HepG2 (cell line): ENCODE data around the gene HYAL1. TPM values are rescaled to one million over a fixed set of nuclear protein-coding genes. Genes with fewer than 3 reads are reported as not detected.

Experiments used
- CENPX ChIP-seq: sonication (generic); formaldehyde crosslinking; IDR thresholded peaks from 2 replicates; pipeline ENCODE4 v1.9.0; 2021; ENCODE audit warnings: mild to moderate bottlenecking, missing genetic modification reagents, moderate library complexity
- CHD2 ChIP-seq: IDR thresholded peaks from 2 replicates; pipeline ENCODE4 v1.6.1; 2011; ENCODE audit warnings: low read depth, low read length, improper control_type of control experiment
- GLI4 ChIP-seq: sonication (generic); formaldehyde crosslinking; IDR thresholded peaks from 2 replicates; pipeline ENCODE4 v1.5.1; 2020; ENCODE audit warnings: missing genetic modification reagents, mild to moderate bottlenecking, moderate library complexity, borderline replicate concordance
- GPN1 ChIP-seq: sonication (generic); formaldehyde crosslinking; IDR thresholded peaks from 2 replicates; pipeline ENCODE4 v1.5.1; 2020; ENCODE audit warnings: missing genetic modification reagents, borderline replicate concordance
- HNRNPK ChIP-seq: fragments of 200-400 bp; formaldehyde crosslinking; IDR thresholded peaks from 2 replicates; pipeline ENCODE4 v1.6.1; 2018; ENCODE audit warnings: low read length, low read depth, moderate library complexity, mild to moderate bottlenecking; ENCODE audit not compliant: poor library complexity, severe bottlenecking
- JDP2 ChIP-seq: sonication (generic); formaldehyde crosslinking; IDR thresholded peaks from 2 replicates; pipeline ENCODE4 v1.8.1; 2022; ENCODE audit warnings: missing genetic modification reagents, borderline replicate concordance
- POLR2A ChIP-seq, 2 experiments: IDR thresholded peaks; 2 replicates each; pipeline ENCODE4 v1.6.1; 2011; ENCODE audit warnings: low read depth in 2 of 2, low read length in 2 of 2, mild to moderate bottlenecking in 1 of 2, moderate library complexity in 1 of 2; ENCODE audit not compliant: insufficient read depth in 1 of 2
- POLR2AphosphoS2 ChIP-seq: IDR thresholded peaks from 2 replicates; pipeline ENCODE4 v1.6.1; 2011; ENCODE audit warnings: low read depth, low read length, improper control_type of control experiment
- YEATS4 ChIP-seq: sonication (generic); formaldehyde crosslinking; IDR thresholded peaks from 2 replicates; pipeline ENCODE4 v1.4.0; 2020; ENCODE audit warnings: missing genetic modification reagents, borderline replicate concordance
- ZNF333 ChIP-seq: sonication (generic); formaldehyde crosslinking; IDR thresholded peaks from 2 replicates; pipeline ENCODE4 v1.4.0; 2020; ENCODE audit warnings: mild to moderate bottlenecking, missing genetic modification reagents, borderline replicate concordance
- ZNF543 ChIP-seq: sonication (generic); formaldehyde crosslinking; IDR thresholded peaks from 2 replicates; pipeline ENCODE4 v1.4.0; 2020; ENCODE audit warnings: mild to moderate bottlenecking, missing genetic modification reagents
- ZNF773 ChIP-seq: sonication (generic); formaldehyde crosslinking; IDR thresholded peaks from 2 replicates; pipeline ENCODE4 v1.4.0; 2020; ENCODE audit warnings: missing genetic modification reagents, borderline replicate concordance
- ZNF850 ChIP-seq: sonication (generic); formaldehyde crosslinking; conservative IDR thresholded peaks from 2 replicates; pipeline ENCODE4 v1.9.0; 2021; ENCODE audit warnings: mild to moderate bottlenecking, missing genetic modification reagents
- polyA plus RNA-seq, 8 experiments: library from polyadenylated mRNA; depleted of rRNA in 3 of 8; stranded (reverse) in 7 of 8; unstranded in 1 of 8; fragments of >200 nt; fragmentation: Illumina TruSeq in 4 of 8; extraction: Trizol in 4 of 8; gene quantifications; 2 replicates each; pipeline versions ENCODE4 v1.2.1 to v1.2.3, GENCODE V29; 2011 to 2016; ENCODE audit warnings: low read depth in 4 of 8, missing spikeins in 1 of 8, mixed read lengths in 1 of 8; ENCODE audit not compliant: insufficient read depth in 1 of 8
- total RNA-seq, 5 experiments: library from RNA; depleted of rRNA; stranded (reverse); fragments of >200 nt; fragmentation: Illumina TruSeq; extraction: Trizol; gene quantifications; 2 replicates each; pipeline ENCODE4 v1.2.3, GENCODE V29; 2016; ENCODE audit warnings: low read depth in 1 of 5
- TF ChIP-seq, protein P1 (sequence below): sonication (generic); formaldehyde crosslinking; IDR thresholded peaks from 2 replicates; pipeline ENCODE4 v1.4.0; 2020; ENCODE audit warnings: mild to moderate bottlenecking, missing genetic modification reagents, borderline replicate concordance
- TF ChIP-seq, protein P2 (sequence below): IDR thresholded peaks from 2 replicates; pipeline ENCODE4 v1.6.1; 2016; ENCODE audit warnings: low read depth, borderline replicate concordance
- TF ChIP-seq, protein P3 (sequence below), 2 experiments: sonication (generic) in 1 of 2; formaldehyde crosslinking in 1 of 2; IDR thresholded peaks; 2 replicates each; pipeline versions ENCODE4 v1.4.0 to v1.6.1; 2016 to 2020; ENCODE audit warnings: borderline replicate concordance in 1 of 2, low read depth in 1 of 2, mild to moderate bottlenecking in 1 of 2, missing genetic modification reagents in 1 of 2

Gene HYAL1
- total and polyA plus RNA-seq, 2 of the 13 experiments (the other 11 are each of a cell fraction or from before 2014, with no cell fraction given): 76.5 to 193 TPM

DNA sequence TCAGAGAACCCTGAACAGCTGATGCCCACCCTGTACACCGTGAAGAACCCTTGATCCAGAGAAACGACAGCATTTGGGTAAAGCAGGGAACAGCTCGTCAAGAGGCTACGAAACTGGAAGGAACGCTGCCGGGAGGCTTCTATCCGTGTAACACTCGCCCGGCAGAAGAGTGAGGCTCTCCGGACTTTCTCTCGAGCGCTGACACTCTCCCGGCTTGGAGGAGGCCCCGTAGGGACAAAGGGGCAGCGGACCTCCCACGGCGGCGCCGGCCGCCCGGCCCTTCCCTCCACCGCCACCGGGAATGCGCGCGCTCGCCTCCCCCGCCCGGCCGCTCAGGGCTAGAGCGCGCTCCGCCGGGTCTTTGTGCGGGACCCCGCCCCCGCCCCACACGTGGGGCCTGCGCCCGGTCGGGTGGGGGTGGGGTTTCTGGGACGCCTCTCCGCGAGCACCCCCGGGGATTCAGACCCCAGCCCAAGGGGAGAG lies 17.5 kb upstream of the HYAL1 start (continued):
- TF ChIP-seq, protein P1, sequence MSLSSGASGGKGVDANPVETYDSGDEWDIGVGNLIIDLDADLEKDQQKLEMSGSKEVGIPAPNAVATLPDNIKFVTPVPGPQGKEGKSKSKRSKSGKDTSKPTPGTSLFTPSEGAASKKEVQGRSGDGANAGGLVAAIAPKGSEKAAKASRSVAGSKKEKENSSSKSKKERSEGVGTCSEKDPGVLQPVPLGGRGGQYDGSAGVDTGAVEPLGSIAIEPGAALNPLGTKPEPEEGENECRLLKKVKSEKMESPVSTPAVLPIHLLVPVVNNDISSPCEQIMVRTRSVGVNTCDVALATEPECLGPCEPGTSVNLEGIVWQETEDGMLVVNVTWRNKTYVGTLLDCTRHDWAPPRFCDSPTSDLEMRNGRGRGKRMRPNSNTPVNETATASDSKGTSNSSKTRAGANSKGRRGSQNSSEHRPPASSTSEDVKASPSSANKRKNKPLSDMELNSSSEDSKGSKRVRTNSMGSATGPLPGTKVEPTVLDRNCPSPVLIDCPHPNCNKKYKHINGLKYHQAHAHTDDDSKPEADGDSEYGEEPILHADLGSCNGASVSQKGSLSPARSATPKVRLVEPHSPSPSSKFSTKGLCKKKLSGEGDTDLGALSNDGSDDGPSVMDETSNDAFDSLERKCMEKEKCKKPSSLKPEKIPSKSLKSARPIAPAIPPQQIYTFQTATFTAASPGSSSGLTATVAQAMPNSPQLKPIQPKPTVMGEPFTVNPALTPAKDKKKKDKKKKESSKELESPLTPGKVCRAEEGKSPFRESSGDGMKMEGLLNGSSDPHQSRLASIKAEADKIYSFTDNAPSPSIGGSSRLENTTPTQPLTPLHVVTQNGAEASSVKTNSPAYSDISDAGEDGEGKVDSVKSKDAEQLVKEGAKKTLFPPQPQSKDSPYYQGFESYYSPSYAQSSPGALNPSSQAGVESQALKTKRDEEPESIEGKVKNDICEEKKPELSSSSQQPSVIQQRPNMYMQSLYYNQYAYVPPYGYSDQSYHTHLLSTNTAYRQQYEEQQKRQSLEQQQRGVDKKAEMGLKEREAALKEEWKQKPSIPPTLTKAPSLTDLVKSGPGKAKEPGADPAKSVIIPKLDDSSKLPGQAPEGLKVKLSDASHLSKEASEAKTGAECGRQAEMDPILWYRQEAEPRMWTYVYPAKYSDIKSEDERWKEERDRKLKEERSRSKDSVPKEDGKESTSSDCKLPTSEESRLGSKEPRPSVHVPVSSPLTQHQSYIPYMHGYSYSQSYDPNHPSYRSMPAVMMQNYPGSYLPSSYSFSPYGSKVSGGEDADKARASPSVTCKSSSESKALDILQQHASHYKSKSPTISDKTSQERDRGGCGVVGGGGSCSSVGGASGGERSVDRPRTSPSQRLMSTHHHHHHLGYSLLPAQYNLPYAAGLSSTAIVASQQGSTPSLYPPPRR (CRISPR knock-in tag): 0 out of 2 replicates have a peak, but pooled peaks have one; percentile 39
- no peak for TF ChIP-seq ZNF850 (CRISPR knock-in tag)
- TF ChIP-seq, protein P2, sequence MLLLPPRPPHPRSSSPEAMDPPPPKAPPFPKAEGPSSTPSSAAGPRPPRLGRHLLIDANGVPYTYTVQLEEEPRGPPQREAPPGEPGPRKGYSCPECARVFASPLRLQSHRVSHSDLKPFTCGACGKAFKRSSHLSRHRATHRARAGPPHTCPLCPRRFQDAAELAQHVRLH: 0 out of 2 replicates have a peak, but pooled peaks have one; percentile 15
- peak in 1 of 2 experiments; percentile 58; a peak in 1 of 4 replicates for TF ChIP-seq POLR2A (IDR thresholded peaks at IDR 0.05; ENCODE audit: insufficient read depth in 1 of 2, low read depth in 2 of 2, low read length in 2 of 2)
- 0 out of 2 replicates have a peak, but pooled peaks have one; percentile 58 for TF ChIP-seq GLI4 (CRISPR knock-in tag)
- TF ChIP-seq, protein P3, sequence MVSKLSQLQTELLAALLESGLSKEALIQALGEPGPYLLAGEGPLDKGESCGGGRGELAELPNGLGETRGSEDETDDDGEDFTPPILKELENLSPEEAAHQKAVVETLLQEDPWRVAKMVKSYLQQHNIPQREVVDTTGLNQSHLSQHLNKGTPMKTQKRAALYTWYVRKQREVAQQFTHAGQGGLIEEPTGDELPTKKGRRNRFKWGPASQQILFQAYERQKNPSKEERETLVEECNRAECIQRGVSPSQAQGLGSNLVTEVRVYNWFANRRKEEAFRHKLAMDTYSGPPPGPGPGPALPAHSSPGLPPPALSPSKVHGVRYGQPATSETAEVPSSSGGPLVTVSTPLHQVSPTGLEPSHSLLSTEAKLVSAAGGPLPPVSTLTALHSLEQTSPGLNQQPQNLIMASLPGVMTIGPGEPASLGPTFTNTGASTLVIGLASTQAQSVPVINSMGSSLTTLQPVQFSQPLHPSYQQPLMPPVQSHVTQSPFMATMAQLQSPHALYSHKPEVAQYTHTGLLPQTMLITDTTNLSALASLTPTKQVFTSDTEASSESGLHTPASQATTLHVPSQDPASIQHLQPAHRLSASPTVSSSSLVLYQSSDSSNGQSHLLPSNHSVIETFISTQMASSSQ (IDR thresholded peaks at IDR 0.05; ENCODE audit: low read depth): no peak
- TF ChIP-seq, protein P3 (CRISPR knock-in tag; IDR thresholded peaks at IDR 0.05; ENCODE audit: borderline replicate concordance): peak; percentile 56; the same call in 1 of the 2 replicates
- no peak for TF ChIP-seq CHD2
- TF ChIP-seq YEATS4 (CRISPR knock-in tag): no peak; the same call in 1 of the 2 replicates
- no peak for TF ChIP-seq ZNF773 (CRISPR knock-in tag)
- TF ChIP-seq ZNF333 (CRISPR knock-in tag): no peak
- no peak for TF ChIP-seq GPN1 (CRISPR knock-in tag)
- TF ChIP-seq POLR2AphosphoS2: no peak
- TF ChIP-seq HNRNPK: peak; percentile 6
- no peak for TF ChIP-seq JDP2 (CRISPR knock-in tag)
- TF ChIP-seq CENPX (CRISPR knock-in tag): no peak
- TF ChIP-seq ZNF543 (CRISPR knock-in tag): no peak
